Duodenal mucosa (tissue), 2 donors: ENCODE data around the gene SETBP1.

Source experiments
- H3K27ac ChIP-seq: one replicate; pipeline ENCODE4 v1.7.0; 2013; ENCODE audit warnings: low read depth, low read length
- H3K27me3 ChIP-seq, 2 donors: one replicate each; pipeline ENCODE4 v1.7.0; 2013; ENCODE audit warnings: low read length in 2 of 2, control low read depth in 1 of 2; ENCODE audit not compliant: insufficient read depth in 2 of 2, control insufficient read depth in 1 of 2
- H3K36me3 ChIP-seq, 2 donors: one replicate each; pipeline ENCODE4 v1.7.0; 2013; ENCODE audit warnings: low read length in 2 of 2, control low read depth in 1 of 2; ENCODE audit not compliant: insufficient read depth in 2 of 2, control insufficient read depth in 1 of 2
- H3K4me1 ChIP-seq, 2 donors: one replicate each; pipeline ENCODE4 v1.7.0; 2013; ENCODE audit warnings: low read length in 2 of 2, control low read depth in 1 of 2; ENCODE audit not compliant: insufficient read depth in 2 of 2, control insufficient read depth in 1 of 2
- H3K4me3 ChIP-seq, 2 donors: one replicate each; pipeline ENCODE4 v1.7.0; 2013; ENCODE audit warnings: low read length in 2 of 2, low read depth in 1 of 2
- H3K9ac ChIP-seq, 2 donors: one replicate each; pipeline ENCODE4 v1.7.0; 2013; ENCODE audit warnings: low read length in 2 of 2, low read depth in 1 of 2
- H3K9me3 ChIP-seq, 2 donors: one replicate each; pipeline ENCODE4 v1.7.0; 2013; ENCODE audit warnings: low read length in 2 of 2, control low read depth in 1 of 2; ENCODE audit not compliant: control insufficient read depth in 1 of 2

Gene SETBP1

DNA sequence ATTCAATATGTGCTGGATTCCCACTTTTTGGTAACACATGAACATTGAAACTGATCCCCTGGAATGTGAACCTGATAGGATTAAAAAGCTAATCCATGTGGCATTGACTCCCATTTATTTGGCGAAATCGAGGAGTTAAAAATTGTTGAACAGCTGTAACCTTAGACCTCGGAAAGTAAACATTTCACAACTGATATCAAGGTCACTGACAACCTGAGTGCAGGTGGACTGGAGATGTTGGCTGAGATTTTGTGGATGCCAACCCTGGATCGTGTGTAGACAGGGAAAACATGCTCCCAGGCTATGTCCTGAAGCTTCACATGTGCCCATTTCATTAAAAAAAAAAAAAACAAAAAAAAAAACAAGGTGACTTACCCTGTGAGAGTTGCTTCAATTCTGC, 204.8 kb downstream of the SETBP1 start:
- Histone ChIP-seq H3K36me3 (no peaks in the 10 kb centered on the region), H3K27me3 (peaks cover 0 to 8% of the 10 kb centered on the region in 2 donors), H3K9ac (no peak overlapping the region), H3K4me3 (no peak overlapping the region), H3K9me3 (no peaks in the 10 kb centered on the region), H3K27ac (no peak overlapping the region), H3K4me1 (peaks cover 5 to 10% of the 10 kb centered on the region in 2 donors)

DNA sequence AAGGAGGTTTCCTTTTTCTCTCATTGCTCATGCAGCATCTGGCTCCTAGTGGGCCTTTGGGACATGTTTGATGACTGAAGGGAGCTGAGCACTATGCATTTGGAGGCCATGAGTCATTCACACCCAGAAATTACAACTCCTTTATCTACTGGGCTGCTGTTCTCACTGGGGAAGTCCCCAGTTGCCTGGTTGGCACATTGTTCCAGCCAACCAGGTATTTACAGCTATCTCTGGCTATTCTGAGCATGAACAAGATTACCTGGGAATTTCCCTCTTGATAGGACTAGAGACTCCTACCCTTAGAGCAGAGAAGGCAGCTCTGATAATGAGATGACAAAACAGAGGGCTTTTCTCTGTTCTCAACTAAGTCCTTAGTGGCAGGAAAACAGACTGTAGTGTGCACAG, 206.5 kb downstream of the SETBP1 start:
- peaks cover 5 to 10% of the 10 kb centered on the region in 2 donors for H3K4me1 ChIP-seq
- H3K27ac ChIP-seq, result no peak overlapping the region
- no peak overlapping the region for H3K9ac ChIP-seq
- H3K36me3 ChIP-seq, result no peaks in the 10 kb centered on the region
- no peak overlapping the region for H3K4me3 ChIP-seq
- peaks cover 0 to 6% of the 10 kb centered on the region in 2 donors for H3K9me3 ChIP-seq
- H3K27me3 ChIP-seq, result peaks cover 0 to 3% of the 10 kb centered on the region in 2 donors

DNA sequence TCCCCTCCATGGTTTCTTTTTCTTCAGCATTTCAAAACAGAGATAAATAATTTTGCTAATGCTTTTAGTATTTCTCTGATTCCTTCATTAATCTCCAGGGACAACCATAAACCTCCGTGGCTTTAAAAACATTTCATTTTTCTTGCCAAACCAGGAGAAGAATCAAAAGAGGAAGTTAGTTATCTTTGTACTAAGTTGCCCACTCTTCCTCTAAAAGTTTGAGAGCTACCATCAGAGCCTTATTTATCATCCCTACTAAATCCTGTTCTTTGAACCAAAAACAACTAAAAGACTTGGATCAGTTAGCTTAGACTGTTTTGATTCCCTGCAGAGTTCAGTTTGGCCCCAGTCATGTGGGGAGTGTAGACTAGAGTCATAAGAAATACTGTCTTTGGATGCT, 208.4 kb downstream of the SETBP1 start:
- Histone ChIP-seq H3K36me3 (no peaks in the 10 kb centered on the region), H3K4me3 (no peak overlapping the region), H3K27me3 (no peaks in the 10 kb centered on the region), H3K9me3 (peaks cover 0 to 6% of the 10 kb centered on the region in 2 donors), H3K4me1 (peaks cover 5 to 10% of the 10 kb centered on the region in 2 donors), H3K27ac (no peak overlapping the region), H3K9ac (no peak overlapping the region)

DNA sequence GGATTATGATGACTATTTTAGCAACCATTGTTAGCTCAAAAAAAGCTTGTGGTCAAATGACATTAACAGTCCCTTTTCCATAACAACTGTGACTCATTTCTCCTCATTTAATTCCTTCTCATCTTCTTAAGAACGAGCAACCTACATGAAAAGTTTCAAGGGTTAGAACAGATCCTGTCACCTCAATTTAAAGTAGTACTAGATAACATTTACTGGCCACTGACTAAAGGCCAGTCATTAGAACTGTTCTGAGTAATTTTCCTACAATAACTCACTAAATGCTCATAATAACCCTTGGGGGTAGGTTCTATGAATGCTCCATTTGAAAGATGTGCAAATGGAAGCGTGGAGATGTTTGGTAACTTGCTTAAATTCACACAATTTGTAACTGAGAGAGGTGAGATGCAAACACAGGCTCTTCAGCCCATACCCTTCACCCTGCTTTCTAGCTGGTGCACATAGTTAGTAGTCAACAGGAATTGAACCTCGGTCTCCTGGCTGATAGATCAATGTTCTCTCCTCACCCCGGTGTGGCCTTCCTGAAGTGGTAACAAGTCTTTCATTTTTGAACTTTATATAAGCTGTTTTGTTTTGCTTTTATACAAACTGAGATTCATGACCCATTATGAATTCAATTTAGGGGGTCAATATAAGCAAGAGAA, 212.5 kb downstream of the SETBP1 start:
- Histone ChIP-seq H3K4me1 (no peaks in the 10 kb centered on the region), H3K9me3 (peaks cover 0 to 6% of the 10 kb centered on the region in 2 donors), H3K27ac (no peak overlapping the region), H3K4me3 (no peak overlapping the region), H3K36me3 (no peaks in the 10 kb centered on the region), H3K27me3 (no peaks in the 10 kb centered on the region), H3K9ac (no peak overlapping the region)

DNA sequence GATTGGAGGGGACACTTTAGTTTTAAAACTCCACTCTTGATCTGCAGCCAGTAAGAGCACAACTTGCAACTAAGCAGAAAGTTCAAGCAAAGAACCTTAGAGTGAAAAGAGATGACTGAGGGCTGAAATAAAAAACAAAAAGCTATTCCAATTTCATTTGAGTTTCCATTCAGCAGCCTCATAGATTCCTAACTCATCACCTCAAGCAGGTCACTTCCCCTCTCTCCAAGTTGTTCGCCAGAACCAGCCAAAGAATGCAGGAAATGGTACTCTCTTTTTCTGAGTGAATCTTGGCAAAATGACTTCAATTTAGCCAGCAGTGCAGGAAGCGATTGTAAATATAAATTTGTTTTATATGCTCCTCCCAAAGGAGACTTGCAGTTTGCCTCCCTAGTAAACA, 213.3 kb downstream of the SETBP1 start:
- peaks cover 0 to 6% of the 10 kb centered on the region in 2 donors for H3K9me3 ChIP-seq
- H3K27ac ChIP-seq, result no peak overlapping the region
- H3K36me3 ChIP-seq, result no peaks in the 10 kb centered on the region
- H3K27me3 ChIP-seq, result no peaks in the 10 kb centered on the region
- no peak overlapping the region for H3K9ac ChIP-seq
- no peak overlapping the region for H3K4me3 ChIP-seq
- H3K4me1 ChIP-seq, result no peaks in the 10 kb centered on the region

DNA sequence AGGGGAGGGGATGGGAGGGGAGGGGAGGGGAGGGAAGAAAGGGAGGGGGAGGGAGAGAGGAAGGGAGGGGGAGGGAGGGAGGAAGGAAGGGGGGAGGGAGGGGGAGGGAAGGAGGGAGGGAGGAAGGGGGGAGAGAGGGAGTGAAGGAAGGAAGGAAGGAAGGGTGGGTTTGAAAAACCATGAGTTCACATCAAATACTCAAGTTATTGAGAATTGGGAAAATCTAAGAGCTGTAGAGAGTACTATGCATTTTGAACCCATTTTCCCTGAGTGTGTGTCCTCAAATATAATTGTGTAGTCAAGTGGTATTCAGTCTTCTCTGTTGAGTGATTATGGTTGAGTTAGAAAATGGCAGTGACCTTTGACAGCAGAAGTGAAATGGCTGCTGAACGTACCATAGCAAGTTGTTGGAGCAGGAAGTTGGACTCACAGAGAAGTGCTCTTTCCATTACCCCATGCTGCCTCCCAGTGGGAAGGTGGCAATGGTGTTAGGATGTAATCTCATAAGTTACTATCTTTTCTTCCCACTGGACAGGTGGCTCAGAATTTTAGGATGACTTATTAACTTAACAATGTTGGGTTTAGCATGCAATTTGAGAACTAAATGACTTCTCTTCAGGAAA, 214.6 kb downstream of the SETBP1 start:
- Histone ChIP-seq H3K27ac (no peak overlapping the region), H3K4me1 (no peaks in the 10 kb centered on the region), H3K4me3 (no peak overlapping the region), H3K9me3 (peaks cover 0 to 6% of the 10 kb centered on the region in 2 donors), H3K9ac (no peak overlapping the region), H3K27me3 (no peaks in the 10 kb centered on the region), H3K36me3 (no peaks in the 10 kb centered on the region)

DNA sequence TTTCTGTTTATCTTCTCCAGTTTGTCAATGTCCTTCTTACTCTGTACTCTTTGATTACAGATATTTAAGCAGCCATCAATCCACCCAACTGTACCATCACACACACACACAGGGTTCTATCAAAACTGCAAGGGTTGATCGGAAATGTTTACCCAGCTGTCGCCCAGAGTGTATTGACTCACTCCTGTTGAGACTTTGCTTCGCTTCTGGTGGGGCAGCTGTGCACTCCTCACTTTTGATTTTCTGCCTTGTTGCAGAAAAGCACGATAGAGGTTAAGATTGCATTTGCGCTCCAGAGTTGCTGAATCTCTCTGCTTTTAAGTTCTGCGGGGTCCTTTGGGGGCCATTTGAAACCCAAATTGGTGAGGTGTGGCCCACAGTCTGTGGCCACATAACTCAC, 216.2 kb downstream of the SETBP1 start:
- no peak overlapping the region for H3K4me3 ChIP-seq
- no peak overlapping the region for H3K27ac ChIP-seq
- H3K27me3 ChIP-seq, result no peaks in the 10 kb centered on the region

DNA sequence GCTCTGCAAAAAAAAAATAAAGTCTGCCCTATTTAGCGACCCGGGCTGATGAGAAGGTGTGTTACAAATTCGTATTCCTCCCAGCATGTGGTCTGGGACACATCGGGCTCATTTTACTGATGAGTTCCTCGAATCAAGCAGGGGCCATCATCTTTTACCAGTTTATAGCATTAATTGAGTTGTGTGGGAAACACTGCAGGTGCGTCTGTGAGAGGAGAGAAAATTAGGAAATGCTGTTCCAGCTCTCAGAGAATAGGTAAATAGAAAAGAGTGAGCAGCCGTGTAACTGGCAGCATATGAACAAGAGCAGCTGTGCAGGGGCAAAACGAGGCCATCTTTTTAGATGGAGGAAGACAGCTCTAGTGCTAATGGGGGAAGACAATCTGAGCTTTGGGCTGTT, 216.7 kb downstream of the SETBP1 start:
- Histone ChIP-seq H3K9ac (no peak overlapping the region), H3K27me3 (no peaks in the 10 kb centered on the region), H3K9me3 (no peaks in the 10 kb centered on the region), H3K4me1 (no peaks in the 10 kb centered on the region), H3K27ac (no peak overlapping the region), H3K36me3 (no peaks in the 10 kb centered on the region), H3K4me3 (no peak overlapping the region)

More for the DNA sequence above, 216.2 kb downstream of the SETBP1 start:
- no peaks in the 10 kb centered on the region for H3K4me1 ChIP-seq
- H3K9me3 ChIP-seq, result no peaks in the 10 kb centered on the region
- H3K36me3 ChIP-seq, result no peaks in the 10 kb centered on the region
- H3K9ac ChIP-seq, result no peak overlapping the region

DNA sequence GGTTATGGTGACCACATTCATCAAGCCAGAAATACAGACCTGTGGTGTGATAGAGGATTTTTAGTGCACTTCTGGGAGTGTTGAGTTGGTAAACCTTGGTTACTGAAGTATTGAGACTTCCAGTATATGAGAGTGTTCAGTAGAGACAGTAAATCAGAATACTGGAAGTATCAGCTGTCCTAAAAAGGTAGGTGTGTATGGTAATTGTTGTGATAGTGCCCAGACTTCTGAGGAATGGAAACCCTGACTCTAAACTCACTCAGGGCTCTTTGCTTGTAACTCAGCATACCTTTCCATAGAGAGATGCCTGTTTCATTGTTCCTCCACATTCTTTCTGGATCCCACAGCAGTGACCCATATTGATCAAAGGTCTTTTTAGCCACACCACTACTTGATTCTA, 217.1 kb downstream of the SETBP1 start:
- Histone ChIP-seq H3K9ac (no peak overlapping the region), H3K9me3 (no peaks in the 10 kb centered on the region), H3K4me1 (no peaks in the 10 kb centered on the region), H3K27ac (no peak overlapping the region), H3K36me3 (no peaks in the 10 kb centered on the region), H3K27me3 (no peaks in the 10 kb centered on the region), H3K4me3 (no peak overlapping the region)

DNA sequence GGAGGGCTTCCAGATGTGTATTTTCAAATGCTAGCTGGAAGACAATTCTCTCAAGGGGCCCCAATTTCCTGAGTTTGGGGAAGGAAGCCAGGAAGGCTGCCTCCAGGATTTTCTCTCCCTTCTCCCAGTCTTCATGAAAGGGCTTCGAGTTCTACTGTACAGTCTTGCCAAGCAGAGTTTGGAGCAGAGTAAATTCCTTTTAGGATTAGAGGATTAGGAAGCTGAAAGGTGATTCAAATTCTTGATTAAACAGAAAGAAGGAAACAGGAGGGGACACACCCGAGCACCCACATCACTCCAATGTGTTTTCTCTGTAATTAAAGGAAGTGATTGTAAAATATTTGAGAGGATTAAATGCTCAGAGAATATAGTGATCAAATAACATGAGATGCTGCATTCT, 217.8 kb downstream of the SETBP1 start:
- H3K9ac ChIP-seq, result no peak overlapping the region
- H3K27me3 ChIP-seq, result no peaks in the 10 kb centered on the region
- no peaks in the 10 kb centered on the region for H3K9me3 ChIP-seq
- H3K4me3 ChIP-seq, result no peak overlapping the region
- no peaks in the 10 kb centered on the region for H3K4me1 ChIP-seq
- no peaks in the 10 kb centered on the region for H3K36me3 ChIP-seq
- H3K27ac ChIP-seq, result no peak overlapping the region
